HCT116 (cell line): Measurements from ENCODE around the gene CELF3. TPM values are rescaled to one million over a fixed set of nuclear protein-coding genes. Genes with fewer than 3 reads are reported as not detected.

ENCODE experiments used
- ATAC-seq: fragments of 200-7000 bp; cut with Tn5 transposase; 2 replicates; pipeline ENCODE4 v1.9.1; 2020; ENCODE audit warnings: mild to moderate bottlenecking, moderate library complexity
- BruUV-seq: library from RNA; stranded (reverse); fragments of 400-500 nt; replicated peaks from 2 replicates; lab custom pipeline; 2021; lab: Mats Ljungman, UMichigan
- CTCF ChIA-PET: fragments of 300-600 bp; sonication (Branson Sonifier 250); formaldehyde crosslinking; loops from one replicate; lab custom pipeline; 2021; ENCODE audit warnings: antibody characterized with exemption; lab: Charles Lee
- POLR2A ChIA-PET: fragments of 300-600, 350-600 bp; sonication (Branson Sonifier 250); formaldehyde crosslinking; loops from one replicate; lab custom pipeline; 2021; ENCODE audit warnings: antibody characterized with exemption; lab: Charles Lee
- RAD21 ChIA-PET, 2 experiments: fragments of 300-600 bp; sonication (Branson Sonifier 250); formaldehyde crosslinking; loops; one replicate each; lab custom pipeline; 2023; ENCODE audit warnings: low total read pairs in 2 of 2; ENCODE audit not compliant: uncharacterized antibody in 2 of 2, unreplicated experiment in 2 of 2, low non-redundant PET in 1 of 2; lab: Charles Lee
- DNase-seq: peaks from one replicate; pipeline ENCODE4 v3.0.0-alpha.2; 2010; ENCODE audit warnings: low read depth, low spot score
- H2AFZ ChIP-seq: fragments of 200-600 bp; shearing (Covaris generic), sonication (generic); 2 replicates; pipeline ENCODE4 v1.6.1; 2017; ENCODE audit warnings: low read depth, mixed run types, mixed read lengths, antibody characterized with exemption, low read length; ENCODE audit not compliant: poor library complexity, severe bottlenecking
- H3K27ac ChIP-seq: 2 replicates; pipeline ENCODE4 v1.5.1; 2012; ENCODE audit warnings: low read depth, low read length
- H3K27me3 ChIP-seq: fragments of 200-600 bp; sonication (generic); 2 replicates; pipeline ENCODE4 v1.6.1; 2016; ENCODE audit warnings: mixed run types, low read length, mixed read lengths; ENCODE audit not compliant: insufficient read depth
- H3K36me3 ChIP-seq, 2 experiments: fragments of 200-500 bp in 1 of 2; fragments of 200-600 bp in 1 of 2; sonication (Bioruptor generic) in 1 of 2; sonication (generic) in 1 of 2; 2 replicates each; pipeline versions ENCODE4 v1.5.1 to v1.6.1; 2014 to 2016; ENCODE audit warnings: low read length in 2 of 2, inconsistent platforms in 1 of 2, mixed read lengths in 1 of 2, mixed run types in 1 of 2; ENCODE audit not compliant: insufficient read depth in 2 of 2, control insufficient read depth in 1 of 2
- H3K4me1 ChIP-seq, 2 experiments: fragments of 200-600 bp in 1 of 2; sonication (generic) in 1 of 2; 2 replicates each; pipeline versions ENCODE4 v1.5.1 to v1.6.1; 2012 to 2017; ENCODE audit warnings: low read length in 2 of 2, inconsistent platforms in 1 of 2, mild to moderate bottlenecking in 1 of 2, mixed read lengths in 1 of 2, mixed run types in 1 of 2, moderate library complexity in 1 of 2; ENCODE audit not compliant: insufficient read depth in 2 of 2, control insufficient read depth in 1 of 2
- H3K4me2 ChIP-seq: fragments of 200-600 bp; sonication (generic); 2 replicates; pipeline ENCODE4 v1.6.1; 2017; ENCODE audit warnings: mixed run types, low read length, mixed read lengths
- H3K4me3 ChIP-seq, 2 experiments: fragments of 200-600 bp in 1 of 2; sonication (generic) in 1 of 2; replicated peaks in 1 of 2; 2 replicates each; pipeline ENCODE4 v1.5.1; 2011 to 2016; ENCODE audit warnings: low read length in 2 of 2, control low read depth in 1 of 2, low read depth in 1 of 2, mild to moderate bottlenecking in 1 of 2, mixed read lengths in 1 of 2, mixed run types in 1 of 2
- H3K79me2 ChIP-seq: fragments of 200-600 bp; sonication (generic); 2 replicates; pipeline ENCODE4 v1.6.1; 2017; ENCODE audit warnings: mild to moderate bottlenecking, mixed run types, low read length, moderate library complexity, mixed read lengths; ENCODE audit not compliant: insufficient read depth
- H3K9ac ChIP-seq: fragments of 200-600 bp; sonication (generic); 2 replicates; pipeline ENCODE4 v1.6.1; 2016; ENCODE audit warnings: low read length, mixed read lengths
- H3K9me2 ChIP-seq: fragments of 200-600 bp; sonication (generic), shearing (Covaris generic); 2 replicates; pipeline ENCODE4 v1.6.1; 2017; ENCODE audit warnings: mixed run types, mild to moderate bottlenecking, moderate library complexity; ENCODE audit not compliant: insufficient read depth
- H3K9me3 ChIP-seq, 2 experiments: fragments of 200-500 bp in 1 of 2; fragments of 200-600 bp in 1 of 2; sonication (Bioruptor generic) in 1 of 2; sonication (generic) in 1 of 2; 2 replicates each; pipeline ENCODE4 v1.6.1; 2014 to 2017; ENCODE audit warnings: low read length in 2 of 2, mixed read lengths in 2 of 2, inconsistent platforms in 1 of 2, low read depth in 1 of 2, mild to moderate bottlenecking in 1 of 2, mixed run types in 1 of 2, moderate library complexity in 1 of 2; ENCODE audit not compliant: control insufficient read depth in 1 of 2, insufficient read depth in 1 of 2
- H4K20me1 ChIP-seq: fragments of 200-600 bp; sonication (generic), shearing (Covaris generic); 2 replicates; pipeline ENCODE4 v1.6.1; 2017; ENCODE audit warnings: mixed run types, mild to moderate bottlenecking, moderate library complexity; ENCODE audit not compliant: insufficient read depth
- CBX3 ChIP-seq: IDR thresholded peaks from 2 replicates; pipeline ENCODE4 v1.6.1; 2012; ENCODE audit warnings: low read depth
- EZH2 ChIP-seq: fragments of 200-600 bp; sonication (generic); IDR thresholded peaks from 2 replicates; pipeline ENCODE4 v1.6.1; 2017; ENCODE audit warnings: antibody characterized with exemption, mixed run types
- JUND ChIP-seq: IDR thresholded peaks from 2 replicates; pipeline ENCODE4 v1.6.1; 2012
- TCF7L2 ChIP-seq: IDR thresholded peaks from 2 replicates; pipeline ENCODE4 v1.7.0; 2011; ENCODE audit warnings: borderline replicate concordance, inconsistent platforms; ENCODE audit not compliant: insufficient read depth, insufficient read length; ENCODE audit errors: extremely low read depth
- YY1 ChIP-seq: IDR thresholded peaks from 2 replicates; pipeline ENCODE4 v1.6.1; 2011; ENCODE audit warnings: low read length, low read depth, moderate library complexity, mild to moderate bottlenecking; ENCODE audit not compliant: insufficient replicate concordance; ENCODE audit errors: extremely low read depth
- ZFX ChIP-seq: fragments of 450-650 bp; IDR thresholded peaks from 2 replicates; pipeline ENCODE4 v1.6.1; 2017
- ZNF274 ChIP-seq: fragments of 200-500 bp; sonication (Bioruptor generic); IDR thresholded peaks from 2 replicates; pipeline ENCODE4 v1.6.1; 2014; ENCODE audit warnings: mild to moderate bottlenecking, low read depth, low read length, inconsistent platforms
- intact Hi-C: fragments of 100-400 bp; cut with micrococcal nuclease; formaldehyde crosslinking; loops from 2 replicates; pipeline ENCODE4 v1.10.0; 2022
- total RNA-seq: library from RNA; stranded (reverse); gene quantifications from one replicate; pipeline ENCODE4 v1.2.1, GENCODE V29; 2021; ENCODE audit not compliant: unreplicated experiment
- TF ChIP-seq, protein P1 (sequence below): IDR thresholded peaks from 2 replicates; pipeline ENCODE4 v1.6.1; 2012; ENCODE audit warnings: low read depth

CELF3 gene
- total RNA-seq, 1 experiment from 2014 or later = not detected

DNA sequence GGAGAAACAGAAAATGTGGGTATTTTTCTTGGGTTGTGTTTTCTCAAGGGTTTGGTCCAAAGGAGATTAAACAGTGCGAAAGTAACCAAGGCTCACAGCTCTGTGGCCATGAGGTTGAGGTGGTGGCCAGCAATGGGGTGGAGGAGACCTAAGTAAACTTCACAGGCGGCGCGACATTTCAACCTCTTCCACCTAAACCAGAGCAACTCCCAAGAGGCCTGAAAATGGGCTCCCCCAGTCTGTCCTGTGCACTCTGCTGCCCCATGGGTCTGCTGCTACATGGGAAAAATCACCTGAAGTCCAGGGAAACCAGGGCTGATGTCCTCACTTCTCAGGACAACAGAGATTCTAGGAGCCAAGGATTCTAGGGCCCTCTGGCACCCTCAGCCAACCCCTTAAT, 12.4 kb downstream of the CELF3 start:
- Histone ChIP-seq H3K36me3 (peaks cover 3 to 4% of the 10 kb centered on the region in 2 experiments; a peak in 2 of 4 replicates), H3K27me3 (no peaks in the 10 kb centered on the region), H4K20me1 (no peaks in the 10 kb centered on the region), H3K79me2 (no peaks in the 10 kb centered on the region), H3K4me3 (no peak overlapping the region), H3K9ac (no peak overlapping the region), H3K4me1 (no peaks in the 10 kb centered on the region; a peak in 1 of 4 replicates), H3K9me3 (no peaks in the 10 kb centered on the region), H2AFZ (no peak overlapping the region), H3K27ac (no peak overlapping the region), H3K4me2 (no peak overlapping the region), H3K9me2 (no peaks in the 10 kb centered on the region)
- DNase-seq = no peak
- ChIA-PET CTCF (no interaction called here), POLR2A (no interaction called here), RAD21 (no interaction called here)
- no peak for ATAC-seq
- intact Hi-C loops = no loop called here
- TF ChIP-seq TCF7L2 (no peak), CBX3 (no peak), ZFX (no peak), EZH2 (no peak), ZNF274 (no peak), YY1 (no peak), JUND (no peak)
- TF ChIP-seq, protein P1, sequence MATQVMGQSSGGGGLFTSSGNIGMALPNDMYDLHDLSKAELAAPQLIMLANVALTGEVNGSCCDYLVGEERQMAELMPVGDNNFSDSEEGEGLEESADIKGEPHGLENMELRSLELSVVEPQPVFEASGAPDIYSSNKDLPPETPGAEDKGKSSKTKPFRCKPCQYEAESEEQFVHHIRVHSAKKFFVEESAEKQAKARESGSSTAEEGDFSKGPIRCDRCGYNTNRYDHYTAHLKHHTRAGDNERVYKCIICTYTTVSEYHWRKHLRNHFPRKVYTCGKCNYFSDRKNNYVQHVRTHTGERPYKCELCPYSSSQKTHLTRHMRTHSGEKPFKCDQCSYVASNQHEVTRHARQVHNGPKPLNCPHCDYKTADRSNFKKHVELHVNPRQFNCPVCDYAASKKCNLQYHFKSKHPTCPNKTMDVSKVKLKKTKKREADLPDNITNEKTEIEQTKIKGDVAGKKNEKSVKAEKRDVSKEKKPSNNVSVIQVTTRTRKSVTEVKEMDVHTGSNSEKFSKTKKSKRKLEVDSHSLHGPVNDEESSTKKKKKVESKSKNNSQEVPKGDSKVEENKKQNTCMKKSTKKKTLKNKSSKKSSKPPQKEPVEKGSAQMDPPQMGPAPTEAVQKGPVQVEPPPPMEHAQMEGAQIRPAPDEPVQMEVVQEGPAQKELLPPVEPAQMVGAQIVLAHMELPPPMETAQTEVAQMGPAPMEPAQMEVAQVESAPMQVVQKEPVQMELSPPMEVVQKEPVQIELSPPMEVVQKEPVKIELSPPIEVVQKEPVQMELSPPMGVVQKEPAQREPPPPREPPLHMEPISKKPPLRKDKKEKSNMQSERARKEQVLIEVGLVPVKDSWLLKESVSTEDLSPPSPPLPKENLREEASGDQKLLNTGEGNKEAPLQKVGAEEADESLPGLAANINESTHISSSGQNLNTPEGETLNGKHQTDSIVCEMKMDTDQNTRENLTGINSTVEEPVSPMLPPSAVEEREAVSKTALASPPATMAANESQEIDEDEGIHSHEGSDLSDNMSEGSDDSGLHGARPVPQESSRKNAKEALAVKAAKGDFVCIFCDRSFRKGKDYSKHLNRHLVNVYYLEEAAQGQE = no peak
- no TSS peak for BruUV-seq
